IPS-15b (cell line): ENCODE data around the gene PATL2.
"Not testable (repeated sequence)": the region's sequence is repeated elsewhere in the genome, so short reads cannot be mapped to it uniquely, and the experiment has no call there.

Experiments
- H3K27me3 ChIP-seq: one replicate; pipeline ENCODE4 v1.6.1; 2013; ENCODE audit warnings: low read length; ENCODE audit not compliant: control insufficient read depth, insufficient read depth
- H3K36me3 ChIP-seq: one replicate; pipeline ENCODE4 v1.6.1; 2013; ENCODE audit warnings: low read length; ENCODE audit not compliant: control insufficient read depth, insufficient read depth
- H3K4me1 ChIP-seq: one replicate; pipeline ENCODE4 v1.6.1; 2013; ENCODE audit warnings: mild to moderate bottlenecking, low read length; ENCODE audit not compliant: control insufficient read depth, insufficient read depth
- H3K4me3 ChIP-seq: one replicate; pipeline ENCODE4 v1.5.1; 2013; ENCODE audit warnings: low read depth, low read length
- H3K9ac ChIP-seq: one replicate; pipeline ENCODE4 v1.6.1; 2013; ENCODE audit warnings: low read depth, mild to moderate bottlenecking, low read length
- H3K9me3 ChIP-seq: one replicate; pipeline ENCODE4 v1.6.1; 2013; ENCODE audit warnings: mild to moderate bottlenecking, low read length; ENCODE audit not compliant: control insufficient read depth, insufficient read depth

PATL2 gene

GRCh38 chr15:44656913-44657312 lies 54.2 kb downstream of the PATL2 start:
- H3K36me3 ChIP-seq, result peaks cover 5% of the 10 kb centered on the region
- H3K9me3 ChIP-seq, result no peaks in the 10 kb centered on the region
- no peaks in the 10 kb centered on the region for H3K27me3 ChIP-seq
- H3K4me3 ChIP-seq, result no peak overlapping the region
- H3K9ac ChIP-seq, result no peak overlapping the region
- H3K4me1 ChIP-seq, result no peaks in the 10 kb centered on the region

GRCh38 chr15:44656298-44656697 lies 54.8 kb downstream of the PATL2 start:
- Histone ChIP-seq H3K4me3 (no peak overlapping the region), H3K9ac (no peak overlapping the region), H3K27me3 (no peaks in the 10 kb centered on the region), H3K4me1 (no peaks in the 10 kb centered on the region), H3K36me3 (peaks cover 10% of the 10 kb centered on the region), H3K9me3 (no peaks in the 10 kb centered on the region)

- no peak overlapping the region for H3K9ac ChIP-seq
- H3K4me1 ChIP-seq, result no peaks in the 10 kb centered on the region
- H3K9me3 ChIP-seq, result no peaks in the 10 kb centered on the region
- H3K4me3 ChIP-seq, result no peak overlapping the region
- H3K27me3 ChIP-seq, result no peaks in the 10 kb centered on the region
- H3K36me3 ChIP-seq, result peaks cover 11% of the 10 kb centered on the region
Observed at GRCh38 chr15:44654858-44655257, 56.3 kb downstream of the PATL2 start.

GRCh38 chr15:44647637-44648036 lies 63.5 kb downstream of the PATL2 start:
- Histone ChIP-seq H3K4me1 (no peaks in the 10 kb centered on the region), H3K27me3 (no peaks in the 10 kb centered on the region), H3K9ac (no peak overlapping the region), H3K9me3 (no peaks in the 10 kb centered on the region), H3K36me3 (peaks cover 6% of the 10 kb centered on the region), H3K4me3 (no peak overlapping the region)

- H3K4me3 ChIP-seq, result no peak overlapping the region
- no peaks in the 10 kb centered on the region for H3K27me3 ChIP-seq
- H3K4me1 ChIP-seq, result no peaks in the 10 kb centered on the region
- H3K9ac ChIP-seq, result no peak overlapping the region
- H3K36me3 ChIP-seq, result peaks cover 6% of the 10 kb centered on the region
- no peaks in the 10 kb centered on the region for H3K9me3 ChIP-seq
Observed at GRCh38 chr15:44647036-44647435, 64.1 kb downstream of the PATL2 start.

GRCh38 chr15:44646460-44646859 lies 64.7 kb downstream of the PATL2 start:
- no peaks in the 10 kb centered on the region for H3K4me1 ChIP-seq
- no peaks in the 10 kb centered on the region for H3K9me3 ChIP-seq
- no peak overlapping the region for H3K4me3 ChIP-seq
- H3K36me3 ChIP-seq, result peaks cover 3% of the 10 kb centered on the region
- no peaks in the 10 kb centered on the region for H3K27me3 ChIP-seq
- H3K9ac ChIP-seq, result no peak overlapping the region

DNA sequence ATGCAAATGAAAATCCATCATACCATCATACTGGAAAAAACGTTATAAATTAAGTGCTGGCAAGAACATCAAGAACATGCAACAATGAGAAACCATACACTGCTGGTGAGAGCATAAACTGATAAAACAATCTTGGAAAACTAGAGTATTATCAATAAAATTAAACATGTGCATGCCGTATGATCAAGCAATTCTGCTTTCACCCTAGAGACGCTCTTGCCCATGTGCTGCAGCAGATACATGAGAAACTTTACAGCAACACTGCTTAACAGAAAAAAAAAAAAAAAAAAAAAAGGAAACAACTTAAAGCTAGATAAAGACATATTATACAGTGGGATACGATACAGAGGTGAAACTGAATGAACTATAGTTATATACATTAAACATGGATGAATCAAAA lies 69.5 kb downstream of the PATL2 start:
- no peaks in the 10 kb centered on the region for H3K4me1 ChIP-seq
- no peak overlapping the region for H3K4me3 ChIP-seq
- no peaks in the 10 kb centered on the region for H3K36me3 ChIP-seq

DNA sequence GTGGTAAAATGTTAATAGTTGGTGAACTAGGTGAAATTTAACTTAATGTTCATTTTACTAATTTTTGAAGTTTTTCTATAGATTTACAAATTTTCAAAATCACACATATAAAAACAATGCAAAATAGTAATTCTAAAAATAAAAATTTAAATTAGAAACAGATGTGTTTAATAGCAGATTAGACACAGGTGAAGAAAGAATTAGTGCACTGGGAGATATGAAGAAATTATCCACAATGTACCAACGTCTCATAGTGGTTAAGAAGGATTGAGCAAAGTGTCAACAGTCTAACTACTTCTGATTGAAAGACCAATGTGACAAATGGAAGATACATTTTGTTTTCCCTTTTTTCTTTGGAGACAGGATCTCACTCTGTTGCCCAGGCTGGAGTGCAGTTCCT lies 74.1 kb downstream of the PATL2 start:
- Histone ChIP-seq H3K9ac (no peak overlapping the region), H3K4me3 (no peak overlapping the region), H3K9me3 (no peaks in the 10 kb centered on the region), H3K36me3 (no peaks in the 10 kb centered on the region), H3K27me3 (no peaks in the 10 kb centered on the region), H3K4me1 (no peaks in the 10 kb centered on the region)

More for the DNA sequence above, 69.5 kb downstream of the PATL2 start:
- Histone ChIP-seq H3K9ac (no peak overlapping the region), H3K27me3 (no peaks in the 10 kb centered on the region), H3K9me3 (no peaks in the 10 kb centered on the region)

DNA sequence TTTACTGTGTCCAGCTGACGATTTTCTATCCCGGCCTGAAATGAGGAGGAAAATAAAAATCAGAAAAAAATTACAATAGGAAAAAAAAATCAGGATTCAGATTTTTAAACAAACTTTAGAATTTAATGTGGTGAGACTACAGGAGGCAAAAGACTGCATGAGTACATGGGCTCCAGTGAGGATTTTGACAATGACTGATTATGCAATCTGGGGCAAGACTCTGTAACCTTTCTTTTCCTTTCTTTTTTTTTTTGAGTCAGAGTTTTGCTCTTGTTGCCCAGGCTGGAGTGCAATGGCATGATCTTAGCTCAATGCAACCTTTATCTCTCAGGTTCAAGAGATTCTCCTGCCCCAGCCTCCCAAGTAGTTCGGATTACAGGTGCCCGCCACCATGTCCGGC lies 77.5 kb downstream of the PATL2 start:
- no peak overlapping the region for H3K9ac ChIP-seq
- no peak overlapping the region for H3K4me3 ChIP-seq
- H3K9me3 ChIP-seq, result no peaks in the 10 kb centered on the region
- H3K36me3 ChIP-seq, result peaks cover 6% of the 10 kb centered on the region
- no peaks in the 10 kb centered on the region for H3K27me3 ChIP-seq
- no peaks in the 10 kb centered on the region for H3K4me1 ChIP-seq

GRCh38 chr15:44625286-44625685 lies 85.8 kb downstream of the PATL2 start:
- not testable (repeated sequence) for H3K4me3 ChIP-seq, H3K27me3 ChIP-seq, H3K9ac ChIP-seq, H3K4me1 ChIP-seq, H3K9me3 ChIP-seq, H3K36me3 ChIP-seq

GRCh38 chr15:44623178-44623577 lies 87.9 kb downstream of the PATL2 start:
- Histone ChIP-seq H3K27me3 (no peaks in the 10 kb centered on the region), H3K4me1 (no peaks in the 10 kb centered on the region), H3K4me3 (no peak overlapping the region), H3K36me3 (no peaks in the 10 kb centered on the region), H3K9ac (no peak overlapping the region), H3K9me3 (no peaks in the 10 kb centered on the region)

- Histone ChIP-seq H3K27me3 (no peaks in the 10 kb centered on the region), H3K4me3 (no peak overlapping the region), H3K9ac (no peak overlapping the region), H3K4me1 (no peaks in the 10 kb centered on the region), H3K36me3 (peaks cover 3% of the 10 kb centered on the region), H3K9me3 (no peaks in the 10 kb centered on the region)
Observed at GRCh38 chr15:44620081-44620480, 91.0 kb downstream of the PATL2 start.

DNA sequence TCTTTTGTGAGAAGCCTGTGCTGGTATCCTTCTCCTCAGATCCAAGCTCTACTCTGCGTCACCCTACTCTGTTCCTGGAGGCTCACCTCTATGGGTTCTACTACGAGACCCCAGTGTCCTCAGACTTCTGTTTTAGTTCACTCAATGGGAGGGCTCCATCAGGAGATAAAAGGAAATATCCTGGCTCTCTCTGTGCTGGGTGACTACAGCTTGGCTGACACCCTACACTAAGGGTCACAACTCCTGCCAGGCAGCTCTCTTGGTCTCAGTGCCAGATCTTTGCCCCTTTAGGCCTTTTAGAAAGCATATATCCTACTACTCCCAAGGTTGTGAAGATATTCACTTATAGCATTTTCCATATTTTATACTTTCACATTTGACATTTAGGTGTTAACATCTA lies 94.1 kb downstream of the PATL2 start:
- H3K4me3 ChIP-seq, result no peak overlapping the region
- no peaks in the 10 kb centered on the region for H3K9me3 ChIP-seq
- no peaks in the 10 kb centered on the region for H3K27me3 ChIP-seq
- H3K36me3 ChIP-seq, result peaks cover 6% of the 10 kb centered on the region
- no peaks in the 10 kb centered on the region for H3K4me1 ChIP-seq
- H3K9ac ChIP-seq, result no peak overlapping the region
